HFFc6 (cell line): ENCODE data around the gene STAM. TPM values are rescaled to one million over a fixed set of nuclear protein-coding genes. Genes with fewer than 3 reads are reported as not detected.
"Not testable (repeated sequence)": the region's sequence is repeated elsewhere in the genome, so short reads cannot be mapped to it uniquely, and the experiment has no call there.

Source experiments
- DNase-seq: peaks from one replicate; pipeline ENCODE4 v3.0.0-alpha.2; 2018
- H3K27ac Mint-ChIP-seq: 2 replicates; pipeline ENCODE4 v1.8.0; 2020; ENCODE audit warnings: mild to moderate bottlenecking, mixed read lengths
- H3K27me3 Mint-ChIP-seq: 2 replicates; pipeline ENCODE4 v1.8.0; 2021; ENCODE audit warnings: mild to moderate bottlenecking, moderate library complexity, mixed read lengths; ENCODE audit not compliant: insufficient read depth
- H3K36me3 Mint-ChIP-seq: 2 replicates; pipeline ENCODE4 v1.8.0; 2021; ENCODE audit warnings: low read depth, mixed read lengths
- H3K4me1 Mint-ChIP-seq: 2 replicates; pipeline ENCODE4 v1.8.0; 2020; ENCODE audit warnings: low read depth, mixed read lengths
- H3K4me3 Mint-ChIP-seq: 2 replicates; pipeline ENCODE4 v1.8.0; 2020; ENCODE audit warnings: mild to moderate bottlenecking, moderate library complexity, mixed read lengths
- H3K9me3 Mint-ChIP-seq: 2 replicates; pipeline ENCODE4 v1.8.0; 2020; ENCODE audit warnings: mild to moderate bottlenecking, mixed read lengths
- total RNA-seq, 6 experiments: library from RNA; stranded (reverse); fragmentation: NEBNext Ultra II Directional; extraction: Animal tissue kit (Norgen Biotek cat#: 25700); gene quantifications; 2 replicates in 1 of 6; 3 replicates in 5 of 6; pipeline ENCODE4 v1.2.3, GENCODE V29; 2021
- TF ChIP-seq, protein P1 (sequence below): fragments of 200-600 bp; sonication (generic); IDR thresholded peaks from 2 replicates; pipeline ENCODE4 v1.5.0; 2021; ENCODE audit warnings: antibody characterized with exemption, mild to moderate bottlenecking

STAM gene
- total RNA-seq, 6 experiments from 2014 or later = 37.8 to 46.9 (median 43.2) TPM

DNA sequence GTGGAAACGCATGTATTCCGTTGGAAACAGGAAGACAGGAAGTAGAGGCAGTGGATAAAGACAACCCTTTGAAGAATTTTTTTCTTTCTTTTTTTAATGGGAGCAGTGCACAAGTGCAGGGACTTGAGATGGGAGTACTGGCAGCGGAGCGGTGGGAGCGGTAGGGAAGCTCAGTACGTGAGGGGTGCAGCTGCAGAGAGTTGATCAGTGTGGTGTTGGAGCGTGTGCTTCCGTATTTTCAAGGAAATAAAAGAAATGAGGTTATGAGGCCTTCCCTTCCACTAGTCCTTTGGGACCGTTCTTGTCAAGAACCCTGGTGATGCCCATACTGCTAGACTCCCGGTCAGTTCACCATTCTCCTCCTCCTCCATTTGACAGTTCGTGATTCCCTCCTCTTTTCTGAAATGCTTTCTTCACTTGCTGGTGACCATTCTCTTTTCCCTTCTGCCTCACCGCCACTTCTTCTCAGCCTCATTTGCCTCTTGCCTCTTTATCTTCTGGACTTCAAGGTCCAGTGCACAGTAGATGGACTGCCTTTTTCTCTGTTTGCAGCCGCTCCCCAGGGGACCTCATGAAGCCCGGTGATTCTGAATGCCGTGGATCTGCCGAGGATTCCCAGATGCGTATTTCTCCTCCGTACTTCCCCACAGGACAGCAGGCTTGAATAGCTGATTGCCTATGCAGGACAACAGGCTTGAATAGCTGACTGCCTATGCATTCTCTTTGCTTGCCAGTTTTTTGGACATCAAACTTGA lies 68.9 kb downstream of the STAM start:
- Mint-ChIP-seq H3K36me3 (peaks cover 57% of the 10 kb centered on the region), H3K4me3 (no peak overlapping the region), H3K27ac (no peak overlapping the region), H3K4me1 (no peaks in the 10 kb centered on the region), H3K9me3 (no peaks in the 10 kb centered on the region), H3K27me3 (no peaks in the 10 kb centered on the region; the same call in 1 of the 2 replicates)
- DNase-seq = no peak
- TF ChIP-seq, protein P1, sequence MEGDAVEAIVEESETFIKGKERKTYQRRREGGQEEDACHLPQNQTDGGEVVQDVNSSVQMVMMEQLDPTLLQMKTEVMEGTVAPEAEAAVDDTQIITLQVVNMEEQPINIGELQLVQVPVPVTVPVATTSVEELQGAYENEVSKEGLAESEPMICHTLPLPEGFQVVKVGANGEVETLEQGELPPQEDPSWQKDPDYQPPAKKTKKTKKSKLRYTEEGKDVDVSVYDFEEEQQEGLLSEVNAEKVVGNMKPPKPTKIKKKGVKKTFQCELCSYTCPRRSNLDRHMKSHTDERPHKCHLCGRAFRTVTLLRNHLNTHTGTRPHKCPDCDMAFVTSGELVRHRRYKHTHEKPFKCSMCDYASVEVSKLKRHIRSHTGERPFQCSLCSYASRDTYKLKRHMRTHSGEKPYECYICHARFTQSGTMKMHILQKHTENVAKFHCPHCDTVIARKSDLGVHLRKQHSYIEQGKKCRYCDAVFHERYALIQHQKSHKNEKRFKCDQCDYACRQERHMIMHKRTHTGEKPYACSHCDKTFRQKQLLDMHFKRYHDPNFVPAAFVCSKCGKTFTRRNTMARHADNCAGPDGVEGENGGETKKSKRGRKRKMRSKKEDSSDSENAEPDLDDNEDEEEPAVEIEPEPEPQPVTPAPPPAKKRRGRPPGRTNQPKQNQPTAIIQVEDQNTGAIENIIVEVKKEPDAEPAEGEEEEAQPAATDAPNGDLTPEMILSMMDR = no peak

DNA sequence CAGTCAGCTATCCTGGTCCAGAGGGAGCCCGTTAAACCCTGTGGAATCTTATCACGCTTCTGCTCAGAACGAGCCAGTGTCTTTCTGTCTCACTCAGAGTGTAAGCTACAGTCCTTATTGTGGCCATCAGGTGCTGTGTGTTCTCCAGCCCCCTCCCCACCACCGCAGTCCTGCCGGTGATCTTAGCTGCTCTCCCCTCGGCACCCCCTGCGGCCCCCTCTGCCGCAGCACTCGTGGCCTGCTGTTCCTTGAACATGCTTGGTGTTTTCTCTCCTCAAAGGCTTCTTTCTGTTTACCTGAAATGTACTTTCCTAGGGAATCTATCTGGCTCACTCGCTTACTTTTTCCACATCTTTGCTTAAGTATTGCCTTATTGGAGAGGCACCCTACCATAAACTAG lies 69.8 kb downstream of the STAM start:
- H3K4me1 Mint-ChIP-seq = no peaks in the 10 kb centered on the region
- TF ChIP-seq, protein P1 = no peak
- no peak overlapping the region for H3K27ac Mint-ChIP-seq
- no peaks in the 10 kb centered on the region for H3K9me3 Mint-ChIP-seq
- DNase-seq = no peak
- no peak overlapping the region for H3K4me3 Mint-ChIP-seq
- H3K27me3 Mint-ChIP-seq = no peaks in the 10 kb centered on the region; the same call in 1 of the 2 replicates
- H3K36me3 Mint-ChIP-seq = peaks cover 60% of the 10 kb centered on the region

DNA sequence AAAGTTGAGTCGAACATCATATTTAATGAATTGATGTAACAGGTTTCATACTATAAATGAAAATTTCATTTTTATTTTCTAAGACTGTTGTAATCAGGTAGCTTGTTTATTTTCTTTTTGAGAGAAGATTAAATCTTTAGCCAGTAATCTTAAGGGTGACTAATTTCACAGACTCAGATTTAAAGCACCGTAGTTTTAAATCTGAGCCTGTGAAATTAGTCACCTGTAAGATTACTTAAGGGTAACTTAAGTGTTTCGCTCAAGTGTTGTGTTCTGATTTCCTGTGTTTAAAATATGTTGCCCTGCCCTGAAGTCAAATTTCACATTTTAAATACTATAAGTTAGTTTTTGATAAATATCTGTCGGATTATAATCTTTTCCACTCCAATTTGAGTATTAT lies 72.2 kb downstream of the STAM start:
- Mint-ChIP-seq H3K27me3 (no peaks in the 10 kb centered on the region; the same call in 1 of the 2 replicates), H3K9me3 (no peaks in the 10 kb centered on the region), H3K4me3 (no peak overlapping the region), H3K4me1 (no peaks in the 10 kb centered on the region), H3K36me3 (peaks cover 61% of the 10 kb centered on the region), H3K27ac (no peak overlapping the region)
- no peak for DNase-seq
- TF ChIP-seq, protein P1 = no peak

DNA sequence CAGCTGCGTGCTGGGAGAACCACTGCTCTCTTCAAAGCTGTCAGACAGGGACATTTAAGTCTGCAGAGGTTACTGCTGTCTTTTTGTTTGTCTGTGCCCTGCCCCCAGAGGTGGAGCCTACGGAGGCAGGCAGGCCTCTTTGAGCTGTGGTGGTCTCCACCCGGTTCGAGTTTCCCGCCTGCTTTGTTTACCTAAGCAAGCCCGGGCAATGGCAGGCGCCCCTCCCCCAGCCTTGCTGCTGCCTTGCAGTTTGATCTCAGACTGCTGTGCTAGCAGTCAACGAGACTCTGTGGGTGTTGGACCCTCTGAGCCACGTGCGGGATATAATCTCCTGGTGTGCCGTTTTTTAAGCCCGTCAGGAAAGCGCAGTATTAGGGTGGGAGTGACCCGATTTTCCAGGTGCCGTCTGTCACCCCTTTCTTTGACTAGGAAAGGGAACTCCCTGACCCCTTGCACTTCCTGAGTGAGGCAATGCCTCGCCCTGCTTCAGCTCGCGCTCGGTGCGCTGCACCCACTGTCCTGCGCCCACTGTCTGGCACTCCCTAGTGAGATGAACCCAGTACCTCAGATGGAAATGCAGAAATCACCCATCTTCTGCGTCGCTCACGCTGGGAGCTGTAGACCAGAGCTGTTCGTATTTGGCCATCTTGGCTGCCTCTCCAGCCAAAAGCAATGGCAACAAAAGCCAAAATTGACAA lies 78.5 kb downstream of the STAM start:
- not testable (repeated sequence) for DNase-seq, H3K4me1 Mint-ChIP-seq, H3K4me3 Mint-ChIP-seq, H3K27me3 Mint-ChIP-seq, H3K27ac Mint-ChIP-seq, H3K9me3 Mint-ChIP-seq
- H3K36me3 Mint-ChIP-seq = peaks cover 29% of the 10 kb centered on the region

DNA sequence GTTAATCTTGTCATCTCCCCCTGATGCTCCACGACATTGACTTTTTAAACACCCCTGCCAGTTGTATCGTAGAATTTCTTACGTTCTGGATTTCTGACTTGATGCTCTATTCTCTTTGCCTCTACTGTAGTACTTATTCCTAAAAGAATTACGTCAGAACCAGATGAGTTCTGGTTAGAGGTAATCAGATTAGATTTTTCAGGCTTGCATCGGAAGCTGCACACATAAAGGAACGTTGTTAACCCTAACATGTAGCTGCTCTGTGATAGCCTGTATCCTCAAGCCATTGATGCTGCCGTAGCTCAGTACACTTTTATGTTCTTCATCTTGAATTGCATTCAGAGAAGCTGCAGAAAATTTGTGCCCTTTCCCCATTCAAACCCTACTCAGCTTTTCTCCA lies 81.8 kb downstream of the STAM start:
- H3K27ac Mint-ChIP-seq = no peak overlapping the region
- H3K4me3 Mint-ChIP-seq = no peak overlapping the region
- peaks cover 12% of the 10 kb centered on the region for H3K36me3 Mint-ChIP-seq
- TF ChIP-seq, protein P1 = no peak
- H3K27me3 Mint-ChIP-seq = no peaks in the 10 kb centered on the region
- no peaks in the 10 kb centered on the region for H3K4me1 Mint-ChIP-seq
- H3K9me3 Mint-ChIP-seq = no peaks in the 10 kb centered on the region; the same call in 1 of the 2 replicates
- DNase-seq = no peak

DNA sequence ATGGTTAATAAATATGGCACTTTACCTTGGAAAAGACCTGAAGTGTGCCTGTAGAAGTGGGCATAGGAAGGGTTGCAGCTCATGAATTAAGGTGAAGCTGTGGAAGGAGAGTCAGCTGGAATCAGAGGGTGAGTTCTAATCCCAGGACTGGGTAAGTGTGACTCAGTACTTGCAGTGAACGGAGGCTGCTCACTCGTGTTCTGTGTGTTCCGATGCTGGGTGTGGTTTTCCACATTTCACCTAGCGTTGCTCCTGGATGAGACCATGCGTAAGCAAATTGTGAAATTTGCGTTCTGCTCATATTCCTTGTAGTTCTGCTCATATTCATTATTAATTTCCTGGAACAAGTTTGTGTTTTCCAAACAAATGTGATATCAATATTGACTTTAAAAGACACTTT lies 85.7 kb downstream of the STAM start:
- TF ChIP-seq, protein P1 = no peak
- H3K4me3 Mint-ChIP-seq = no peak overlapping the region
- no peaks in the 10 kb centered on the region for H3K27me3 Mint-ChIP-seq
- peaks cover 5% of the 10 kb centered on the region; the same call in 1 of the 2 replicates for H3K36me3 Mint-ChIP-seq
- no peaks in the 10 kb centered on the region for H3K9me3 Mint-ChIP-seq
- DNase-seq = no peak
- no peaks in the 10 kb centered on the region for H3K4me1 Mint-ChIP-seq
- H3K27ac Mint-ChIP-seq = no peak overlapping the region
